HEK293 (cell line): ENCODE data around the gene HBA2.

ENCODE experiments used
- CTCF ChIA-PET: fragments of 350-600 bp; formaldehyde crosslinking; extraction: SDS; loops from one replicate; lab custom pipeline; 2021; ENCODE audit warnings: antibody characterized with exemption; lab: Yijun Ruan, JAX
- POLR2A ChIA-PET: fragments of 300-600 bp; formaldehyde crosslinking; extraction: SDS; loops from one replicate; lab custom pipeline; 2020; ENCODE audit warnings: antibody characterized with exemption, inconsistent platforms; lab: Yijun Ruan, JAX
- H3K27ac ChIP-seq: fragments of 200-500 bp; sonication (Bioruptor generic); 2 replicates; pipeline ENCODE4 v1.5.1; 2014; ENCODE audit warnings: low read depth, low read length, control low read depth, inconsistent platforms; ENCODE audit errors: extremely low read depth
- H3K36me3 ChIP-seq, 2 experiments: fragments of 200-500 bp in 1 of 2; sonication (Bioruptor generic) in 1 of 2; 1 replicate in 1 of 2; 2 replicates in 1 of 2; pipeline ENCODE4 v1.5.1; 2014 to 2017; ENCODE audit warnings: inconsistent platforms in 2 of 2, low read length in 2 of 2; ENCODE audit not compliant: control insufficient read depth in 2 of 2, insufficient read depth in 1 of 2
- H3K4me1 ChIP-seq: fragments of 200-500 bp; sonication (Bioruptor generic); 2 replicates; pipeline ENCODE4 v1.5.1; 2014; ENCODE audit warnings: mild to moderate bottlenecking, low read length, inconsistent platforms; ENCODE audit not compliant: control insufficient read depth, insufficient read depth
- H3K4me3 ChIP-seq: 2 replicates; pipeline ENCODE4 v1.5.1; 2011; ENCODE audit warnings: low read depth, mild to moderate bottlenecking, control low read depth, low read length, moderate library complexity
- H3K9me3 ChIP-seq: fragments of 200-500 bp; sonication (Bioruptor generic); 2 replicates; pipeline ENCODE4 v1.5.1; 2014; ENCODE audit warnings: low read depth, low read length, inconsistent platforms; ENCODE audit not compliant: control insufficient read depth, insufficient read depth
- GLI2 ChIP-seq: fragments of 450-650 bp; formaldehyde crosslinking; IDR thresholded peaks from 2 replicates; pipeline ENCODE4; 2017; ENCODE audit warnings: missing biosample characterization, missing genetic modification characterization, low read depth, borderline replicate concordance
- GLIS2 ChIP-seq: fragments of 450-650 bp; formaldehyde crosslinking; IDR thresholded peaks from 2 replicates; pipeline ENCODE4 v1.5.1; 2016; ENCODE audit warnings: missing biosample characterization, missing genetic modification characterization
- KLF7 ChIP-seq: fragments of 450-650 bp; formaldehyde crosslinking; IDR thresholded peaks from 2 replicates; pipeline ENCODE4 v1.5.1; 2016; ENCODE audit warnings: missing biosample characterization, missing genetic modification characterization, borderline replicate concordance
- KLF8 ChIP-seq: fragments of 450-650 bp; formaldehyde crosslinking; IDR thresholded peaks from 2 replicates; pipeline ENCODE4 v1.5.1; 2016; ENCODE audit warnings: missing biosample characterization, missing genetic modification characterization
- KLF9 ChIP-seq: fragments of 450-650 bp; formaldehyde crosslinking; IDR thresholded peaks from 2 replicates; pipeline ENCODE4 v1.5.1; 2016; ENCODE audit warnings: missing biosample characterization, missing genetic modification characterization, low read depth
- ZBTB20 ChIP-seq: fragments of 450-650 bp; formaldehyde crosslinking; IDR thresholded peaks from 2 replicates; pipeline ENCODE4 v1.5.1; 2016; ENCODE audit warnings: missing biosample characterization, missing genetic modification characterization
- ZIC2 ChIP-seq: fragments of 450-650 bp; formaldehyde crosslinking; IDR thresholded peaks from 2 replicates; pipeline ENCODE4 v1.5.1; 2016; ENCODE audit warnings: missing biosample characterization, missing genetic modification characterization
- ZNF324 ChIP-seq: fragments of 450-650 bp; formaldehyde crosslinking; IDR thresholded peaks from 2 replicates; pipeline ENCODE4 v1.5.1; 2016; ENCODE audit warnings: missing biosample characterization, missing genetic modification characterization
- ZNF354C ChIP-seq: fragments of 450-650 bp; formaldehyde crosslinking; IDR thresholded peaks from 2 replicates; pipeline ENCODE4 v1.5.1; 2016; ENCODE audit warnings: missing biosample characterization, missing genetic modification characterization, low read depth, borderline replicate concordance
- ZNF37A ChIP-seq: fragments of 450-650 bp; IDR thresholded peaks from 2 replicates; pipeline ENCODE4 v1.5.1; 2018; ENCODE audit warnings: missing biosample characterization, missing genetic modification characterization
- ZNF449 ChIP-seq: fragments of 450-650 bp; formaldehyde crosslinking; IDR thresholded peaks from 2 replicates; pipeline ENCODE4 v1.5.1; 2017; ENCODE audit warnings: missing biosample characterization, mild to moderate bottlenecking, missing genetic modification characterization, moderate library complexity
- ZNF518A ChIP-seq: fragments of 450-650 bp; formaldehyde crosslinking; conservative IDR thresholded peaks from 2 replicates; pipeline ENCODE4 v1.5.1; 2016; ENCODE audit warnings: low read depth, missing biosample characterization, missing genetic modification characterization
- ZNF571 ChIP-seq: fragments of 450-650 bp; formaldehyde crosslinking; IDR thresholded peaks from 2 replicates; pipeline ENCODE4 v1.5.0; 2017; ENCODE audit warnings: missing biosample characterization, missing genetic modification characterization
- ZNF596 ChIP-seq: fragments of 450-650 bp; IDR thresholded peaks from 2 replicates; pipeline ENCODE4 v1.5.0; 2018; ENCODE audit warnings: missing biosample characterization, mild to moderate bottlenecking, missing genetic modification characterization, moderate library complexity
- ZNF76 ChIP-seq: fragments of 450-650 bp; formaldehyde crosslinking; IDR thresholded peaks from 2 replicates; pipeline ENCODE4; 2016; ENCODE audit warnings: low read depth, missing biosample characterization, missing genetic modification characterization, borderline replicate concordance
- TF ChIP-seq, protein P1 (sequence below): fragments of 450-650 bp; formaldehyde crosslinking; IDR thresholded peaks from 2 replicates; pipeline ENCODE4 v1.5.1; 2016; ENCODE audit warnings: missing biosample characterization, missing genetic modification characterization
- TF ChIP-seq, protein P2 (sequence below): fragments of 450-650 bp; formaldehyde crosslinking; IDR thresholded peaks from 2 replicates; pipeline ENCODE4 v1.5.1; 2017; ENCODE audit warnings: missing biosample characterization, missing genetic modification characterization
- TF ChIP-seq, protein P3 (sequence below): fragments of 450-650 bp; formaldehyde crosslinking; optimal IDR thresholded peaks from 2 replicates; pipeline ENCODE3; 2016; ENCODE audit warnings: missing biosample characterization, mild to moderate bottlenecking, missing genetic modification characterization
- TF ChIP-seq, protein P4 (sequence below): fragments of 450-650 bp; formaldehyde crosslinking; conservative IDR thresholded peaks from 2 replicates; pipeline ENCODE4 v1.5.1; 2016; ENCODE audit warnings: low read depth, missing biosample characterization, missing genetic modification characterization

Gene HBA2

DNA sequence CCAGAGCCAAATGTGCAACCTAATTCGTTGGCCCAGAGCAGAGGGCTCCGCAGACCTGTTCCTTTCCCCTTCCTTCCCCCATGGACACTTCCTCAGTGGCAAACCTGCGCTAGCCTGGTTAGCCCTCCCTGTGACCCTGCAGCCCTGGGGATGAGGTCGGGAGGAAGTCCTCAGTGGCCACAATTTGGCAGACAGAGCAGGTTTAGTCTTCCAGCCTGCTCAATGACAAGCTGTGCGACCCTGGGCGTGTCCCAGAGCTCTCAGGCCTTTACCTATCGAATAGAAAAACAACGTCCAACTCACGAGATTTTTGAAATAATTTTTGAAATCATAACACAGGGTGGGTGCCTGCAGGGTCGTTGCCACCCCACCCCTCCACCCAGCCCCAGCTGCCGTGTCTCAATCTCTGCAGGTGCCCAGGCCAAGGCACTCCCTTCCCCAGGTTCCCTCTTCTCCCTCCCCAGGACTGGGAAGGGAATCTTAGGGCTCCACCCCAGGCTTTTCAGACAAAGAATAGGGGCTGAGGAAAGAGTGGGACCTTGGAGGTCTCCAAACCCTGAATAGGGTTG, 5.5 kb upstream of the HBA2 start:
- POLR2A ChIA-PET = no interaction called here
- no peaks in the 10 kb centered on the region for H3K4me1 ChIP-seq
- TF ChIP-seq ZNF596 (tag by site-specific recombination) = no peak
- TF ChIP-seq, protein P1, sequence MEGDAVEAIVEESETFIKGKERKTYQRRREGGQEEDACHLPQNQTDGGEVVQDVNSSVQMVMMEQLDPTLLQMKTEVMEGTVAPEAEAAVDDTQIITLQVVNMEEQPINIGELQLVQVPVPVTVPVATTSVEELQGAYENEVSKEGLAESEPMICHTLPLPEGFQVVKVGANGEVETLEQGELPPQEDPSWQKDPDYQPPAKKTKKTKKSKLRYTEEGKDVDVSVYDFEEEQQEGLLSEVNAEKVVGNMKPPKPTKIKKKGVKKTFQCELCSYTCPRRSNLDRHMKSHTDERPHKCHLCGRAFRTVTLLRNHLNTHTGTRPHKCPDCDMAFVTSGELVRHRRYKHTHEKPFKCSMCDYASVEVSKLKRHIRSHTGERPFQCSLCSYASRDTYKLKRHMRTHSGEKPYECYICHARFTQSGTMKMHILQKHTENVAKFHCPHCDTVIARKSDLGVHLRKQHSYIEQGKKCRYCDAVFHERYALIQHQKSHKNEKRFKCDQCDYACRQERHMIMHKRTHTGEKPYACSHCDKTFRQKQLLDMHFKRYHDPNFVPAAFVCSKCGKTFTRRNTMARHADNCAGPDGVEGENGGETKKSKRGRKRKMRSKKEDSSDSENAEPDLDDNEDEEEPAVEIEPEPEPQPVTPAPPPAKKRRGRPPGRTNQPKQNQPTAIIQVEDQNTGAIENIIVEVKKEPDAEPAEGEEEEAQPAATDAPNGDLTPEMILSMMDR (tag by site-specific recombination) = no peak
- TF ChIP-seq ZNF324 (tag by site-specific recombination) = no peak
- TF ChIP-seq KLF7 (tag by site-specific recombination) = no peak
- no peak for TF ChIP-seq ZNF76 (tag by site-specific recombination)
- TF ChIP-seq ZNF37A (tag by site-specific recombination) = no peak
- no peak for TF ChIP-seq ZBTB20
- TF ChIP-seq ZIC2 (tag by site-specific recombination) = no peak
- no peak for TF ChIP-seq ZNF354C (tag by site-specific recombination)
- no peak for TF ChIP-seq KLF8 (tag by site-specific recombination)
- no peak for TF ChIP-seq KLF9 (tag by site-specific recombination)
- no peak for TF ChIP-seq GLI2 (tag by site-specific recombination)
- TF ChIP-seq, protein P2, sequence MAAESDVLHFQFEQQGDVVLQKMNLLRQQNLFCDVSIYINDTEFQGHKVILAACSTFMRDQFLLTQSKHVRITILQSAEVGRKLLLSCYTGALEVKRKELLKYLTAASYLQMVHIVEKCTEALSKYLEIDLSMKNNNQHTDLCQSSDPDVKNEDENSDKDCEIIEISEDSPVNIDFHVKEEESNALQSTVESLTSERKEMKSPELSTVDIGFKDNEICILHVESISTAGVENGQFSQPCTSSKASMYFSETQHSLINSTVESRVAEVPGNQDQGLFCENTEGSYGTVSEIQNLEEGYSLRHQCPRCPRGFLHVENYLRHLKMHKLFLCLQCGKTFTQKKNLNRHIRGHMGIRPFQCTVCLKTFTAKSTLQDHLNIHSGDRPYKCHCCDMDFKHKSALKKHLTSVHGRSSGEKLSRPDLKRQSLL = no peak
- CTCF ChIA-PET = no interaction called here
- no peak overlapping the region for H3K27ac ChIP-seq
- H3K36me3 ChIP-seq = no peaks in the 10 kb centered on the region
- H3K4me3 ChIP-seq = no peak overlapping the region
- H3K9me3 ChIP-seq = no peaks in the 10 kb centered on the region

GRCh38 chr16:168424-168823, 4.3 kb upstream of the HBA2 start:
- Histone ChIP-seq H3K9me3 (no peaks in the 10 kb centered on the region), H3K27ac (no peak overlapping the region), H3K36me3 (no peaks in the 10 kb centered on the region), H3K4me3 (no peak overlapping the region), H3K4me1 (no peaks in the 10 kb centered on the region)
- POLR2A ChIA-PET = no interaction called here
- CTCF ChIA-PET = no interaction called here
- no peak for TF ChIP-seq GLIS2 (tag by site-specific recombination)
- no peak for TF ChIP-seq ZNF449
- no peak for TF ChIP-seq ZNF571 (tag by site-specific recombination)
- TF ChIP-seq, protein P3, sequence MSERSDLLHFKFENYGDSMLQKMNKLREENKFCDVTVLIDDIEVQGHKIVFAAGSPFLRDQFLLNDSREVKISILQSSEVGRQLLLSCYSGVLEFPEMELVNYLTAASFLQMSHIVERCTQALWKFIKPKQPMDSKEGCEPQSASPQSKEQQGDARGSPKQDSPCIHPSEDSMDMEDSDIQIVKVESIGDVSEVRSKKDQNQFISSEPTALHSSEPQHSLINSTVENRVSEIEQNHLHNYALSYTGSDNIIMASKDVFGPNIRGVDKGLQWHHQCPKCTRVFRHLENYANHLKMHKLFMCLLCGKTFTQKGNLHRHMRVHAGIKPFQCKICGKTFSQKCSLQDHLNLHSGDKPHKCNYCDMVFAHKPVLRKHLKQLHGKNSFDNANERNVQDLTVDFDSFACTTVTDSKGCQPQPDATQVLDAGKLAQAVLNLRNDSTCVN = no peak
- TF ChIP-seq, protein P4, sequence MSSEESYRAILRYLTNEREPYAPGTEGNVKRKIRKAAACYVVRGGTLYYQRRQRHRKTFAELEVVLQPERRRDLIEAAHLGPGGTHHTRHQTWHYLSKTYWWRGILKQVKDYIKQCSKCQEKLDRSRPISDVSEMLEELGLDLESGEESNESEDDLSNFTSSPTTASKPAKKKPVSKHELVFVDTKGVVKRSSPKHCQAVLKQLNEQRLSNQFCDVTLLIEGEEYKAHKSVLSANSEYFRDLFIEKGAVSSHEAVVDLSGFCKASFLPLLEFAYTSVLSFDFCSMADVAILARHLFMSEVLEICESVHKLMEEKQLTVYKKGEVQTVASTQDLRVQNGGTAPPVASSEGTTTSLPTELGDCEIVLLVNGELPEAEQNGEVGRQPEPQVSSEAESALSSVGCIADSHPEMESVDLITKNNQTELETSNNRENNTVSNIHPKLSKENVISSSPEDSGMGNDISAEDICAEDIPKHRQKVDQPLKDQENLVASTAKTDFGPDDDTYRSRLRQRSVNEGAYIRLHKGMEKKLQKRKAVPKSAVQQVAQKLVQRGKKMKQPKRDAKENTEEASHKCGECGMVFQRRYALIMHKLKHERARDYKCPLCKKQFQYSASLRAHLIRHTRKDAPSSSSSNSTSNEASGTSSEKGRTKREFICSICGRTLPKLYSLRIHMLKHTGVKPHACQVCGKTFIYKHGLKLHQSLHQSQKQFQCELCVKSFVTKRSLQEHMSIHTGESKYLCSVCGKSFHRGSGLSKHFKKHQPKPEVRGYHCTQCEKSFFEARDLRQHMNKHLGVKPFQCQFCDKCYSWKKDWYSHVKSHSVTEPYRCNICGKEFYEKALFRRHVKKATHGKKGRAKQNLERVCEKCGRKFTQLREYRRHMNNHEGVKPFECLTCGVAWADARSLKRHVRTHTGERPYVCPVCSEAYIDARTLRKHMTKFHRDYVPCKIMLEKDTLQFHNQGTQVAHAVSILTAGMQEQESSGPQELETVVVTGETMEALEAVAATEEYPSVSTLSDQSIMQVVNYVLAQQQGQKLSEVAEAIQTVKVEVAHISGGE = no peak
- no peak for TF ChIP-seq ZNF518A (tag by site-specific recombination)
